ENCODE data around the gene KLHL22.

KLHL22 gene

GRCh38 chr22:20514658-20515406 is 19.2 kb upstream of the KLHL22 start:
- H3K9me3 ChIP-seq (ENCODE audit: low read length), result no peaks in the 10 kb centered on the region
- no peak overlapping the region for H3K4me3 ChIP-seq (ENCODE audit: low read depth, low read length, poor library complexity, severe bottlenecking)
- no peak overlapping the region for H3K4me2 ChIP-seq (ENCODE audit: low read length)
- TF ChIP-seq CTCF (IDR thresholded peaks at IDR 0.05; ENCODE audit: low read length), result no peak
- no peak for TF ChIP-seq EZH2 (IDR thresholded peaks at IDR 0.05; ENCODE audit: borderline replicate concordance, low read length)
- H2AFZ ChIP-seq (ENCODE audit: low read length), result no peak overlapping the region
- peaks cover 38% of the 10 kb centered on the region for H3K36me3 ChIP-seq (ENCODE audit: insufficient read depth, low read length)
- peaks cover 18% of the 10 kb centered on the region for H3K4me1 ChIP-seq (ENCODE audit: insufficient read depth, low read length, severe bottlenecking)
- H3K27me3 ChIP-seq (ENCODE audit: insufficient read depth, low read length), result no peaks in the 10 kb centered on the region
- no peak overlapping the region for H3K27ac ChIP-seq (ENCODE audit: low read depth, low read length, poor library complexity, severe bottlenecking)
- no peaks in the 10 kb centered on the region for H3F3A ChIP-seq (ENCODE audit: insufficient read depth, low read length)
- H4K20me1 ChIP-seq (ENCODE audit: insufficient read depth, low read length), result no peaks in the 10 kb centered on the region
- no peaks in the 10 kb centered on the region for H3K9me2 ChIP-seq (ENCODE audit: low read depth, low read length)
- no peak overlapping the region for H3K9ac ChIP-seq (ENCODE audit: low read length)
- H3K79me2 ChIP-seq (ENCODE audit: insufficient read depth, low read length), result peaks cover 50% of the 10 kb centered on the region

GRCh38 chr22:20511578-20512229 is 16.1 kb upstream of the KLHL22 start:
- peaks cover 37% of the 10 kb centered on the region for H3K4me1 ChIP-seq (ENCODE audit: insufficient read depth, low read length, severe bottlenecking)
- no peak for TF ChIP-seq EZH2 (IDR thresholded peaks at IDR 0.05; ENCODE audit: borderline replicate concordance, low read length)
- TF ChIP-seq CTCF (IDR thresholded peaks at IDR 0.05; ENCODE audit: low read length), result no peak
- H3K9me2 ChIP-seq (ENCODE audit: low read depth, low read length), result no peaks in the 10 kb centered on the region
- no peak overlapping the region for H3K9ac ChIP-seq (ENCODE audit: low read length)
- H3K27me3 ChIP-seq (ENCODE audit: insufficient read depth, low read length), result no peaks in the 10 kb centered on the region
- no peaks in the 10 kb centered on the region for H3K9me3 ChIP-seq (ENCODE audit: low read length)
- no peaks in the 10 kb centered on the region for H3F3A ChIP-seq (ENCODE audit: insufficient read depth, low read length)
- H3K4me2 ChIP-seq (ENCODE audit: low read length), result no peak overlapping the region
- H4K20me1 ChIP-seq (ENCODE audit: insufficient read depth, low read length), result no peaks in the 10 kb centered on the region
- no peak overlapping the region for H3K27ac ChIP-seq (ENCODE audit: low read depth, low read length, poor library complexity, severe bottlenecking)
- no peak overlapping the region for H3K4me3 ChIP-seq (ENCODE audit: low read depth, low read length, poor library complexity, severe bottlenecking)
- H2AFZ ChIP-seq (ENCODE audit: low read length), result no peak overlapping the region
- peaks cover 66% of the 10 kb centered on the region for H3K79me2 ChIP-seq (ENCODE audit: insufficient read depth, low read length)
- H3K36me3 ChIP-seq (ENCODE audit: insufficient read depth, low read length), result peaks cover 15% of the 10 kb centered on the region

GRCh38 chr22:20510811-20511577 is 15.4 kb upstream of the KLHL22 start:
- Histone ChIP-seq H3K4me1 (ENCODE audit: insufficient read depth, low read length, severe bottlenecking) (peaks cover 38% of the 10 kb centered on the region), H4K20me1 (ENCODE audit: insufficient read depth, low read length) (no peaks in the 10 kb centered on the region), H2AFZ (ENCODE audit: low read length) (no peak overlapping the region), H3K4me3 (ENCODE audit: low read depth, low read length, poor library complexity, severe bottlenecking) (no peak overlapping the region), H3K79me2 (ENCODE audit: insufficient read depth, low read length) (peaks cover 66% of the 10 kb centered on the region), H3K9me3 (ENCODE audit: low read length) (no peaks in the 10 kb centered on the region), H3K27ac (ENCODE audit: low read depth, low read length, poor library complexity, severe bottlenecking) (no peak overlapping the region), H3K9ac (ENCODE audit: low read length) (no peak overlapping the region), H3K9me2 (ENCODE audit: low read depth, low read length) (no peaks in the 10 kb centered on the region), H3K27me3 (ENCODE audit: insufficient read depth, low read length) (no peaks in the 10 kb centered on the region), H3K4me2 (ENCODE audit: low read length) (peak overlapping the region; percentile 95; the same call in 1 of the 2 replicates), H3F3A (ENCODE audit: insufficient read depth, low read length) (no peaks in the 10 kb centered on the region), H3K36me3 (ENCODE audit: insufficient read depth, low read length) (peaks cover 15% of the 10 kb centered on the region)
- TF ChIP-seq CTCF (IDR thresholded peaks at IDR 0.05; ENCODE audit: low read length) (no peak), EZH2 (IDR thresholded peaks at IDR 0.05; ENCODE audit: borderline replicate concordance, low read length) (no peak)

Measured in OCI-LY1 (cell line).